Measurements from ENCODE around the gene APPL1.

Gene APPL1

GRCh38 chr3:57227204-57227929 is at the start of gene APPL1:
APPL1 (plus strand) TSS chr3:57227729; CDS start chr3:57227884, 155 bp downstream.
- peak; percentile 90 for DNase-seq

GRCh38 chr3:57179580-57180410 is 47.7 kb upstream of the APPL1 start:
- no peak for DNase-seq

- no peak for DNase-seq
Observed at GRCh38 chr3:57184526-57184925, 43.0 kb upstream of the APPL1 start.

GRCh38 chr3:57192028-57192427 is 35.5 kb upstream of the APPL1 start:
- DNase-seq, result no peak

GRCh38 chr3:57194641-57195040 is 32.9 kb upstream of the APPL1 start:
- no peak for DNase-seq

GRCh38 chr3:57199895-57200297 is 27.6 kb upstream of the APPL1 start, which contains the start of gene HESX1:
HESX1 (minus strand) TSS chr3:57199978; CDS start chr3:57199918, 60 bp downstream.
- no peak for DNase-seq

- DNase-seq, result no peak
Observed at GRCh38 chr3:57206423-57206822, 21.1 kb upstream of the APPL1 start.

- DNase-seq, result no peak
Observed at GRCh38 chr3:57221883-57222282, 5.6 kb upstream of the APPL1 start.

- no peak for DNase-seq
Observed at GRCh38 chr3:57224856-57225255, 2.7 kb upstream of the APPL1 start.

- DNase-seq, result no peak
Observed at GRCh38 chr3:57226176-57226575, 1.4 kb upstream of the APPL1 start.

- peak; percentile 26 for DNase-seq
Observed at GRCh38 chr3:57227930-57228751, 612 bp downstream of the APPL1 start.

GRCh38 chr3:57230006-57230405 is 2.5 kb downstream of the APPL1 start:
- DNase-seq, result no peak

- no peak for DNase-seq
Observed at GRCh38 chr3:57233799-57234198, 6.3 kb downstream of the APPL1 start.

- DNase-seq, result no peak
Observed at GRCh38 chr3:57234613-57235575, 7.4 kb downstream of the APPL1 start.

- no peak for DNase-seq
Observed at GRCh38 chr3:57244946-57245345, 17.4 kb downstream of the APPL1 start.

GRCh38 chr3:57252404-57252803 is 24.9 kb downstream of the APPL1 start:
- DNase-seq, result no peak

GRCh38 chr3:57256844-57257243 is 29.3 kb downstream of the APPL1 start:
- no peak for DNase-seq

GRCh38 chr3:57257678-57258077 is 30.1 kb downstream of the APPL1 start:
- no peak for DNase-seq

GRCh38 chr3:57261119-57261518 is 33.6 kb downstream of the APPL1 start:
- no peak for DNase-seq

- DNase-seq, result no peak
Observed at GRCh38 chr3:57261929-57262328, 34.4 kb downstream of the APPL1 start.

GRCh38 chr3:57268416-57268815 is 40.9 kb downstream of the APPL1 start:
- DNase-seq, result no peak

- DNase-seq, result no peak
Observed at GRCh38 chr3:57274845-57275244, 47.3 kb downstream of the APPL1 start.

Measured in T1000 (cell line).